Neural cell (in vitro differentiated cells): ENCODE data around the gene THAP2.

Source experiments
- MXI1 ChIP-seq: fragments of 450-650 bp; conservative IDR thresholded peaks from 2 replicates; pipeline ENCODE4 v1.6.1; 2014; ENCODE audit warnings: antibody characterized with exemption, mild to moderate bottlenecking; ENCODE audit not compliant: poor library complexity, severe bottlenecking
- POLR2AphosphoS5 ChIP-seq: IDR thresholded peaks from 2 replicates; pipeline ENCODE4 v1.6.1; 2012
- RAD21 ChIP-seq: fragments of 450-650 bp; conservative IDR thresholded peaks from 2 replicates; pipeline ENCODE4 v1.6.1; 2014; ENCODE audit warnings: antibody characterized with exemption, mild to moderate bottlenecking, moderate library complexity
- TAF1 ChIP-seq: IDR thresholded peaks from 2 replicates; pipeline ENCODE4 v1.6.1; 2012; ENCODE audit warnings: low read depth
- TF ChIP-seq, protein P1 (sequence below): fragments of 450-650 bp; IDR thresholded peaks from 2 replicates; pipeline ENCODE4 v1.5.1; 2014; ENCODE audit warnings: antibody characterized with exemption, mild to moderate bottlenecking, moderate library complexity; ENCODE audit not compliant: poor library complexity, severe bottlenecking

DNA sequence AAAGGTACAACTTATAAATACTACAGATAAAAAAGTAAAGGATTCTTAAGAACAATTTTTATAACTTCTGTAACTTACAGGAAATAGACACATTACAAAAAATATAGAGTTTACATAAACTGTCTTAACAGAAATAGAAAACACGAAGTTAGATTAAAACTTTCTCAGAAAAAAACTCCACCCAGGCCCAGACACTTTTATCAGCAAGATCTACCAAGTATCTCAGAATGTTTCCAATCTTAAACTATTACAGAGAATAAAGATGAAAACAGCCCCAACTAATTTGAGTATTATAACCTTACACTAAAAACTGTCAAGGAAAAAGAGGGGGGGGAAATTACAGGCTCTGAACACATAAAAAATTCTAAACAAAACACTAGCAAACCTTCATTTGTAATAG lies 8.6 kb upstream of the THAP2 start:
- TF ChIP-seq, protein P1, sequence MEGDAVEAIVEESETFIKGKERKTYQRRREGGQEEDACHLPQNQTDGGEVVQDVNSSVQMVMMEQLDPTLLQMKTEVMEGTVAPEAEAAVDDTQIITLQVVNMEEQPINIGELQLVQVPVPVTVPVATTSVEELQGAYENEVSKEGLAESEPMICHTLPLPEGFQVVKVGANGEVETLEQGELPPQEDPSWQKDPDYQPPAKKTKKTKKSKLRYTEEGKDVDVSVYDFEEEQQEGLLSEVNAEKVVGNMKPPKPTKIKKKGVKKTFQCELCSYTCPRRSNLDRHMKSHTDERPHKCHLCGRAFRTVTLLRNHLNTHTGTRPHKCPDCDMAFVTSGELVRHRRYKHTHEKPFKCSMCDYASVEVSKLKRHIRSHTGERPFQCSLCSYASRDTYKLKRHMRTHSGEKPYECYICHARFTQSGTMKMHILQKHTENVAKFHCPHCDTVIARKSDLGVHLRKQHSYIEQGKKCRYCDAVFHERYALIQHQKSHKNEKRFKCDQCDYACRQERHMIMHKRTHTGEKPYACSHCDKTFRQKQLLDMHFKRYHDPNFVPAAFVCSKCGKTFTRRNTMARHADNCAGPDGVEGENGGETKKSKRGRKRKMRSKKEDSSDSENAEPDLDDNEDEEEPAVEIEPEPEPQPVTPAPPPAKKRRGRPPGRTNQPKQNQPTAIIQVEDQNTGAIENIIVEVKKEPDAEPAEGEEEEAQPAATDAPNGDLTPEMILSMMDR, result no peak
- TF ChIP-seq TAF1 (no peak), POLR2AphosphoS5 (no peak), MXI1 (no peak), RAD21 (no peak)
